K562 (cell line): ENCODE measurements around the gene TRAF3. TPM values are rescaled to one million over a fixed set of nuclear protein-coding genes. Genes with fewer than 3 reads are reported as not detected.

Source experiments
- ATAC-seq: fragments of 200-7000 bp; cut with Tn5 transposase; 3 replicates; pipeline ENCODE4 v1.9.1; 2020; ENCODE audit warnings: moderate library complexity
- BruUV-seq: library from RNA; stranded (reverse); fragments of 400-500 nt; replicated peaks from 2 replicates; lab custom pipeline; 2021; lab: Mats Ljungman, UMichigan
- CTCF ChIA-PET: fragments of 300-600 bp; formaldehyde crosslinking; extraction: SDS; loops from one replicate; lab custom pipeline; 2021; ENCODE audit warnings: low intra/inter-chr PET ratio; lab: Yijun Ruan, JAX
- POLR2A ChIA-PET: fragments of 300-600, 350-650 bp; sonication (Branson Sonifier 250); formaldehyde crosslinking; extraction: SDS; loops from one replicate; lab custom pipeline; 2021; ENCODE audit warnings: antibody characterized with exemption, inconsistent platforms; lab: Yijun Ruan, JAX
- DNase-seq, 4 experiments: peaks; one replicate each; pipeline versions ENCODE4 v3.0.0 to v3.0.0-alpha.2; 2011 to 2018; ENCODE audit warnings: low spot score in 3 of 4, mixed read lengths in 3 of 4; ENCODE audit errors: extremely low read depth in 1 of 4
- FAIRE-seq: peaks from 2 replicates; lab custom pipeline; 2011; peaks lifted over from hg19 to GRCh38; lab: Jason Lieb, UNC
- H2AFZ ChIP-seq: 2 replicates; pipeline ENCODE4 v1.6.0; 2011; ENCODE audit warnings: low read depth, low read length, control low read depth, inconsistent platforms
- H3K27ac ChIP-seq: fragments of 200-600 bp; 3 replicates; pipeline ENCODE4 v1.8.0; 2011; ENCODE audit warnings: low read depth, mild to moderate bottlenecking, control low read depth, inconsistent platforms, low read length, moderate library complexity, mixed read lengths; ENCODE audit errors: extremely low read depth
- H3K27me3 ChIP-seq, 2 experiments: fragments of 300-600 bp in 1 of 2; 2 replicates in 1 of 2; 3 replicates in 1 of 2; pipeline versions ENCODE4 v1.6.0 to v1.8.0; 2011; ENCODE audit warnings: inconsistent platforms in 2 of 2, low read length in 2 of 2, mild to moderate bottlenecking in 1 of 2, mixed read lengths in 1 of 2, moderate library complexity in 1 of 2; ENCODE audit not compliant: control insufficient read depth in 2 of 2, insufficient read depth in 2 of 2
- H3K36me3 ChIP-seq: fragments of 300-600 bp; 3 replicates; pipeline ENCODE4 v1.8.0; 2011; ENCODE audit warnings: mild to moderate bottlenecking, low read length, inconsistent platforms; ENCODE audit not compliant: control insufficient read depth, insufficient read depth
- H3K4me1 ChIP-seq, 2 experiments: fragments of 200-600 bp in 1 of 2; replicated peaks in 1 of 2; 2 replicates in 1 of 2; 3 replicates in 1 of 2; pipeline versions ENCODE4 v1.5.1 to v1.8.0; 2011; ENCODE audit warnings: inconsistent platforms in 2 of 2, low read length in 2 of 2, mild to moderate bottlenecking in 1 of 2, mixed read lengths in 1 of 2, moderate library complexity in 1 of 2; ENCODE audit not compliant: control insufficient read depth in 2 of 2, insufficient read depth in 2 of 2
- H3K4me2 ChIP-seq: 2 replicates; pipeline ENCODE4 v1.6.1; 2011; ENCODE audit warnings: low read length, control low read depth, inconsistent platforms, mixed read lengths; ENCODE audit not compliant: insufficient read depth
- H3K4me3 ChIP-seq: fragments of 200-600 bp; sonication (generic), shearing (Covaris generic); 2 replicates; pipeline ENCODE4 v1.5.1; 2016; ENCODE audit warnings: control low read depth, inconsistent platforms
- H3K79me2 ChIP-seq: fragments of 200-600 bp; 3 replicates; pipeline ENCODE4 v1.8.0; 2011; ENCODE audit warnings: low read length, inconsistent platforms; ENCODE audit not compliant: control insufficient read depth, insufficient read depth
- H3K9ac ChIP-seq, 2 experiments: 2 replicates each; pipeline versions ENCODE4 v1.6.0 to v1.6.1; 2011; ENCODE audit warnings: low read depth in 2 of 2, low read length in 2 of 2, control low read depth in 1 of 2, inconsistent platforms in 1 of 2, mild to moderate bottlenecking in 1 of 2, mixed read lengths in 1 of 2; ENCODE audit not compliant: insufficient read depth in 1 of 2
- H3K9me1 ChIP-seq: one replicate; pipeline ENCODE4 v1.6.0; 2011; ENCODE audit warnings: inconsistent platforms, mild to moderate bottlenecking, low read length, moderate library complexity; ENCODE audit not compliant: control insufficient read depth, insufficient read depth
- H3K9me3 ChIP-seq: replicated peaks from 2 replicates; pipeline ENCODE4 v1.5.1; 2011; ENCODE audit warnings: low read depth, low read length, inconsistent platforms; ENCODE audit not compliant: control insufficient read depth, insufficient read depth
- H4K20me1 ChIP-seq: replicated peaks from 2 replicates; pipeline ENCODE4 v1.6.1; 2011; ENCODE audit warnings: low read length, inconsistent platforms, mixed read lengths; ENCODE audit not compliant: control insufficient read depth, insufficient read depth
- CBX2 ChIP-seq: fragments of 200-600 bp; sonication (generic); IDR thresholded peaks from one replicate; pipeline ENCODE4 v1.6.1; 2012; ENCODE audit warnings: mild to moderate bottlenecking, low read length, inconsistent platforms; ENCODE audit not compliant: insufficient read depth, poor library complexity, severe bottlenecking
- CHD1 ChIP-seq: fragments of 200-600 bp; sonication (generic); IDR thresholded peaks from one replicate; pipeline ENCODE4 v1.6.1; 2012; ENCODE audit warnings: mild to moderate bottlenecking, moderate library complexity, low read length, inconsistent platforms
- HDAC3 ChIP-seq: fragments of 450-650 bp; IDR thresholded peaks from 2 replicates; pipeline ENCODE4 v1.6.1; 2018; ENCODE audit warnings: borderline replicate concordance, mild to moderate bottlenecking, moderate library complexity; ENCODE audit not compliant: partially characterized antibody
- HDAC6 ChIP-seq: IDR thresholded peaks from 2 replicates; pipeline ENCODE4 v1.6.1; 2012; ENCODE audit warnings: low read depth, mild to moderate bottlenecking, control low read depth, inconsistent platforms, low read length, moderate library complexity
- MECOM ChIP-seq: fragments of 250-450 bp; sonication (Bioruptor Pico); IDR thresholded peaks from 2 replicates; pipeline ENCODE4 v1.8.0; 2022; ENCODE audit warnings: inconsistent platforms
- PTBP1 ChIP-seq: fragments of 200-400 bp; formaldehyde crosslinking; IDR thresholded peaks from 2 replicates; pipeline ENCODE4 v1.6.1; 2017; ENCODE audit warnings: low read depth, low read length
- SRSF9 ChIP-seq: fragments of 200-400 bp; formaldehyde crosslinking; IDR thresholded peaks from 2 replicates; pipeline ENCODE4 v1.6.1; 2017; ENCODE audit warnings: low read depth, low read length, borderline replicate concordance
- ZBTB17 ChIP-seq: fragments of 450-650 bp; formaldehyde crosslinking; IDR thresholded peaks from 2 replicates; pipeline ENCODE4 v1.4.0; 2020; ENCODE audit warnings: mild to moderate bottlenecking
- ZFP1 ChIP-seq: fragments of 450-650 bp; formaldehyde crosslinking; IDR thresholded peaks from 2 replicates; pipeline ENCODE4 v1.4.0; 2020; ENCODE audit warnings: mild to moderate bottlenecking, mixed read lengths
- ZNF133 ChIP-seq: fragments of 250-450 bp; sonication (Bioruptor Pico); IDR thresholded peaks from 2 replicates; pipeline ENCODE4 v1.4.0; 2020; ENCODE audit warnings: mild to moderate bottlenecking
- ZNF431 ChIP-seq: sonication (generic); formaldehyde crosslinking; IDR thresholded peaks from 2 replicates; pipeline ENCODE4 v1.8.0; 2022; ENCODE audit warnings: mild to moderate bottlenecking, missing genetic modification reagents
- WGBS: fragments of 100-300 bp; shearing (Covaris generic); methylation state at CpG from one replicate; pipeline ENCODE4 v1.1.6; 2016; ENCODE audit warnings: low coverage, mixed read lengths; ENCODE audit not compliant: insufficient coverage; ENCODE audit errors: missing lambda C conversion rate; 5-methylcytosine and 5-hydroxymethylcytosine counted together
- in situ Hi-C: fragments of 300-500 bp; cut with MboI; formaldehyde crosslinking; loops from 4 replicates; pipeline ENCODE4 v1.15.0; 2018; ENCODE audit warnings: inconsistent platforms, mixed read lengths
- intact Hi-C: fragments of 100-400 bp; cut with micrococcal nuclease; formaldehyde crosslinking; loops from 2 replicates; pipeline ENCODE4 v1.14.2; 2022
- polyA plus RNA-seq, 8 experiments: library from polyadenylated mRNA; depleted of rRNA in 4 of 8; stranded (reverse) in 5 of 8; unstranded in 3 of 8; fragments of >200 nt; fragmentation: Nextera tagmentation in 2 of 8; fragmentation: Illumina TruSeq in 1 of 8; extraction: Ambion mirVana in 2 of 8; extraction: Trizol in 1 of 8; gene quantifications; 2 replicates each; pipeline versions ENCODE4 v1.2.1 to v1.2.3, GENCODE V29; 2011 to 2014; ENCODE audit warnings: inconsistent platforms in 1 of 8, missing spikeins in 1 of 8
- total RNA-seq, 7 experiments: library from RNA; depleted of rRNA in 6 of 7; stranded (reverse); fragments of >200 nt in 6 of 7; fragmentation: Illumina TruSeq in 2 of 7; extraction: Trizol in 2 of 7; gene quantifications; 2 replicates each; pipeline versions ENCODE4 v1.2.1 to v1.2.3, GENCODE V29; 2011 to 2021; ENCODE audit warnings: low replicate concordance in 1 of 7
- TF ChIP-seq, protein P1 (sequence below): sonication (generic); formaldehyde crosslinking; IDR thresholded peaks from 2 replicates; pipeline ENCODE4 v1.8.0; 2023; ENCODE audit warnings: missing genetic modification reagents, mild to moderate bottlenecking, borderline replicate concordance
- TF ChIP-seq, protein P2 (sequence below): fragments of 450-650 bp; IDR thresholded peaks from 2 replicates; pipeline ENCODE4 v1.6.1; 2018; ENCODE audit not compliant: partially characterized antibody

Gene TRAF3
- total and polyA plus RNA-seq, 9 of the 15 experiments (the other 6 are each of a cell fraction or from before 2014, with no cell fraction given) = 0.52 to 21.3 (median 9.9) TPM

DNA sequence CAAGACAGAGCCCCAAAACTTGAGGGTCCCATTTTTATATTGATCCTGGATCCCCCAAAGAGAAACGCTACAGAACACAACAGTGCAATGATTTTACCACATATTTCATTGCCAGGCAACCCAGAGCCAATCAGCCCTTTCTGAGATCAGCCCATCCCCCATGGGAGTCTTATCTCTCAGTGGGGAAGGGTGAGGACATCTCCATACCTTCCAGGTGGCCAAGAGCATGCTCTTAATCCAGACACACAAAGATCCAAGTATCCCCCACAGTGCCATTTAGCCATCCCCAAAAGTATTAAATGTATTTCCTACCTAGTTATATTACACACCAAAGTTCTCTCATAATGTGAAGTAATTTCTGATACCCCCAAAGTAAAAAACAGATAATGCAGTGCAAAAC is 82.7 kb downstream of the TRAF3 start:
- H3K9me1 ChIP-seq = no peaks in the 10 kb centered on the region
- no peak overlapping the region for H3K4me3 ChIP-seq
- no peaks in the 10 kb centered on the region for H3K27me3 ChIP-seq
- no TSS peak for BruUV-seq
- peaks cover 3% of the 10 kb centered on the region; the same call in 1 of the 3 replicates for H3K36me3 ChIP-seq
- ATAC-seq = peak; percentile 80
- intact Hi-C loops (no loop called here), in situ Hi-C loops (no loop called here)
- no peaks in the 10 kb centered on the region; a peak in 2 of 5 replicates for H3K4me1 ChIP-seq
- H4K20me1 ChIP-seq = no peaks in the 10 kb centered on the region
- peaks cover 3% of the 10 kb centered on the region; the same call in 2 of the 3 replicates for H3K79me2 ChIP-seq
- no peaks in the 10 kb centered on the region for H3K9me3 ChIP-seq
- WGBS = 22% methylated on average over 1 of the region's 1 CpG
- no peak overlapping the region for H3K4me2 ChIP-seq
- no peak overlapping the region for H2AFZ ChIP-seq
- ChIA-PET POLR2A (interaction anchor here (0.6 kb wide), 1 partner anchor 8 kb away, joined by 3 read pairs; no protein-coding TSS in a partner anchor), CTCF (no interaction called here)
- FAIRE-seq = no peak
- no peak overlapping the region for H3K27ac ChIP-seq
- peak in 2 of 4 experiments; percentile 14 to 28 for DNase-seq
- H3K9ac ChIP-seq = no peak overlapping the region
- TF ChIP-seq ZFP1 (CRISPR knock-in tag) (no peak), PTBP1 (no peak), HDAC6 (no peak), ZNF133 (no peak), CHD1 (no peak), HDAC3 (no peak), ZNF431 (CRISPR knock-in tag) (no peak), CBX2 (no peak), ZBTB17 (CRISPR knock-in tag) (no peak), MECOM (CRISPR knock-in tag) (no peak), SRSF9 (no peak)
- TF ChIP-seq, protein P1, sequence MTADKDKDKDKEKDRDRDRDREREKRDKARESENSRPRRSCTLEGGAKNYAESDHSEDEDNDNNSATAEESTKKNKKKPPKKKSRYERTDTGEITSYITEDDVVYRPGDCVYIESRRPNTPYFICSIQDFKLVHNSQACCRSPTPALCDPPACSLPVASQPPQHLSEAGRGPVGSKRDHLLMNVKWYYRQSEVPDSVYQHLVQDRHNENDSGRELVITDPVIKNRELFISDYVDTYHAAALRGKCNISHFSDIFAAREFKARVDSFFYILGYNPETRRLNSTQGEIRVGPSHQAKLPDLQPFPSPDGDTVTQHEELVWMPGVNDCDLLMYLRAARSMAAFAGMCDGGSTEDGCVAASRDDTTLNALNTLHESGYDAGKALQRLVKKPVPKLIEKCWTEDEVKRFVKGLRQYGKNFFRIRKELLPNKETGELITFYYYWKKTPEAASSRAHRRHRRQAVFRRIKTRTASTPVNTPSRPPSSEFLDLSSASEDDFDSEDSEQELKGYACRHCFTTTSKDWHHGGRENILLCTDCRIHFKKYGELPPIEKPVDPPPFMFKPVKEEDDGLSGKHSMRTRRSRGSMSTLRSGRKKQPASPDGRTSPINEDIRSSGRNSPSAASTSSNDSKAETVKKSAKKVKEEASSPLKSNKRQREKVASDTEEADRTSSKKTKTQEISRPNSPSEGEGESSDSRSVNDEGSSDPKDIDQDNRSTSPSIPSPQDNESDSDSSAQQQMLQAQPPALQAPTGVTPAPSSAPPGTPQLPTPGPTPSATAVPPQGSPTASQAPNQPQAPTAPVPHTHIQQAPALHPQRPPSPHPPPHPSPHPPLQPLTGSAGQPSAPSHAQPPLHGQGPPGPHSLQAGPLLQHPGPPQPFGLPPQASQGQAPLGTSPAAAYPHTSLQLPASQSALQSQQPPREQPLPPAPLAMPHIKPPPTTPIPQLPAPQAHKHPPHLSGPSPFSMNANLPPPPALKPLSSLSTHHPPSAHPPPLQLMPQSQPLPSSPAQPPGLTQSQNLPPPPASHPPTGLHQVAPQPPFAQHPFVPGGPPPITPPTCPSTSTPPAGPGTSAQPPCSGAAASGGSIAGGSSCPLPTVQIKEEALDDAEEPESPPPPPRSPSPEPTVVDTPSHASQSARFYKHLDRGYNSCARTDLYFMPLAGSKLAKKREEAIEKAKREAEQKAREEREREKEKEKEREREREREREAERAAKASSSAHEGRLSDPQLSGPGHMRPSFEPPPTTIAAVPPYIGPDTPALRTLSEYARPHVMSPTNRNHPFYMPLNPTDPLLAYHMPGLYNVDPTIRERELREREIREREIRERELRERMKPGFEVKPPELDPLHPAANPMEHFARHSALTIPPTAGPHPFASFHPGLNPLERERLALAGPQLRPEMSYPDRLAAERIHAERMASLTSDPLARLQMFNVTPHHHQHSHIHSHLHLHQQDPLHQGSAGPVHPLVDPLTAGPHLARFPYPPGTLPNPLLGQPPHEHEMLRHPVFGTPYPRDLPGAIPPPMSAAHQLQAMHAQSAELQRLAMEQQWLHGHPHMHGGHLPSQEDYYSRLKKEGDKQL (CRISPR knock-in tag) = no peak
- TF ChIP-seq, protein P2, sequence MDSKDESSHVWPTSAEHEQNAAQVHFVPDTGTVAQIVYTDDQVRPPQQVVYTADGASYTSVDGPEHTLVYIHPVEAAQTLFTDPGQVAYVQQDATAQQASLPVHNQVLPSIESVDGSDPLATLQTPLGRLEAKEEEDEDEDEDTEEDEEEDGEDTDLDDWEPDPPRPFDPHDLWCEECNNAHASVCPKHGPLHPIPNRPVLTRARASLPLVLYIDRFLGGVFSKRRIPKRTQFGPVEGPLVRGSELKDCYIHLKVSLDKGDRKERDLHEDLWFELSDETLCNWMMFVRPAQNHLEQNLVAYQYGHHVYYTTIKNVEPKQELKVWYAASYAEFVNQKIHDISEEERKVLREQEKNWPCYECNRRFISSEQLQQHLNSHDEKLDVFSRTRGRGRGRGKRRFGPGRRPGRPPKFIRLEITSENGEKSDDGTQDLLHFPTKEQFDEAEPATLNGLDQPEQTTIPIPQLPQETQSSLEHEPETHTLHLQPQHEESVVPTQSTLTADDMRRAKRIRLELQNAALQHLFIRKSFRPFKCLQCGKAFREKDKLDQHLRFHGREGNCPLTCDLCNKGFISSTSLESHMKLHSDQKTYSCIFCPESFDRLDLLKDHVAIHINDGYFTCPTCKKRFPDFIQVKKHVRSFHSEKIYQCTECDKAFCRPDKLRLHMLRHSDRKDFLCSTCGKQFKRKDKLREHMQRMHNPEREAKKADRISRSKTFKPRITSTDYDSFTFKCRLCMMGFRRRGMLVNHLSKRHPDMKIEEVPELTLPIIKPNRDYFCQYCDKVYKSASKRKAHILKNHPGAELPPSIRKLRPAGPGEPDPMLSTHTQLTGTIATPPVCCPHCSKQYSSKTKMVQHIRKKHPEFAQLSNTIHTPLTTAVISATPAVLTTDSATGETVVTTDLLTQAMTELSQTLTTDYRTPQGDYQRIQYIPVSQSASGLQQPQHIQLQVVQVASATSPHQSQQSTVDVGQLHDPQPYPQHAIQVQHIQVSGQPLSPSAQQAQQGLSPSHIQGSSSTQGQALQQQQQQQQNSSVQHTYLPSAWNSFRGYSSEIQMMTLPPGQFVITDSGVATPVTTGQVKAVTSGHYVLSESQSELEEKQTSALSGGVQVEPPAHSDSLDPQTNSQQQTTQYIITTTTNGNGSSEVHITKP = no peak
